HG02938 (cell line): ENCODE measurements around the gene GSAP.
"Not testable (repeated sequence)": the region's sequence is repeated elsewhere in the genome, so short reads cannot be mapped to it uniquely, and the experiment has no call there.

Source experiments
- ATAC-seq: cut with Tn5 transposase; IDR thresholded peaks from one replicate; pipeline ENCODE4 v1.9.1; 2021; ENCODE audit warnings: mild to moderate bottlenecking, moderate library complexity; ENCODE audit not compliant: unreplicated experiment

Gene GSAP

DNA sequence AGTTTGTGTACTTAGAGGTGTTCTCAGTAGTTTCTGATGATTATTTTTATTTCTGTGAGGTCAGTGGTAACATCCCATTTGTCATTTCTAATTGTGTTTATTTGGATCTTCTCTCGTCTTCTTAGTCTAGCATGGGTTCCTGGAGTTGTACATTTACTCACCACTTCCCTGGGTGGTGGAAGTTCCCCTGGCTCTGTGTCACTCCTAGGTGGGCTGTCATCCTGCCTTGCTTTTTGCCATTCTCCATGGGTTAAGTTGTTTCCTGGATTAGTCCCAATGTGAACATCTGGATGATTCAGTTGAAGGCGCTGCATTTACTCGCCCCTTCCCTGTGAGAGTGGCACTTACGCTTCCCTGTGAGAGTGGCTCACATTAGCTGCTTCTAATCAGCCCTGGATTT, 48.2 kb downstream of the GSAP start:
- ATAC-seq = no peak

DNA sequence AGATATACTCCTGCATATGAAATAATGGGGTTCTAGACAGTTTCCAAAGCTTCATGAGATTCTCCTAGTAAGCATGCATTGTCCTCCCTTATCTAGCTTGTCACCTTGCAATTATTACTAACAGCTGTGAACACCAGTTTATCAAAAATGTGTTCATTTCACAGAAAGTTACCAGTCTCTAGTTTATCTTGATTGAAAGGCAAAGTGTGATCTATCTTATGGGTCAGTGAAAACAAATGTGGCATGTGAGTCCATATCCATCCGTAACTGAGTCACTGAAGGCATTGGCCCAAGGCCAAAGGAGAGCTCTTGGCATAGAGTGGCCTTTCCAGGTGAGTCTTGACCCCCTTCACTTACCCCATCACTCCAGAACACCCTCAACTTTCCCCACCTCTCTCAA, 53.2 kb downstream of the GSAP start:
- no peak for ATAC-seq

DNA sequence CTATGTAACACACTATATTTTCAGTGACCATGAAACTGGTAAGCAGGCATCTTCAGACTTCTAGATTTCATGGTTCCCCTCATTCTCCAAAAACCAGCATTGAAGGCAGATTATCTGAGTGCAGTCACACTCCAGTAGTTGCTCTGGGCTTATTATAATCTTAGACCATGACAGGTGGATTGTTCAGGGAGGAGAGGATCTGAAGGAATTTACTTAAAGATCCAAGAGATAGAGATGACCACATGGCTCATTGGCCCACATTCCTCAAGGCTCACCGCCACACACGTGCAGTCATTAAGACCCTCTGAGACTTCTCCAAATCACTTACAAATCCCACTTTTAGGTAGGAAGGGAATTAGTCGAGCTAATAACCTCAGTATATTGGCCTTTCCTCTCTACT, 55.2 kb downstream of the GSAP start:
- no peak for ATAC-seq

DNA sequence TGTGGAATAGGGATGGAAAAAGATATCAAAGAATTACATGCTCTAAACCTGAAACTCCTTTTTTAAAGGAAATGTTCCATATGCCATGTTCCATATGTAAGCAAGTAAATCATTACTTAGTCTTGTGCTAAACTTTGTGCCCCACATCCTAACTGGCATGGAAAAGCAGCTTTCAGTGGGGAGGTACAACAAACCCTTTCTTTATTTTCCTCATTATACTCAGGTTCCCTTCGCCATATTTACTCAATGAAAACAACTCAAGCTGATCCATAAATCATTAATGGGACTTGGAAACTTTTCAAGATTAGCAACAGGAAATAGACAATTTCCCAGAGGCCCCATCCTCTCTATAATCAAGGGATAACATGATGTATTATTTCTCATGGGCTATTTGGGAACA, 56.0 kb downstream of the GSAP start:
- ATAC-seq = no peak

DNA sequence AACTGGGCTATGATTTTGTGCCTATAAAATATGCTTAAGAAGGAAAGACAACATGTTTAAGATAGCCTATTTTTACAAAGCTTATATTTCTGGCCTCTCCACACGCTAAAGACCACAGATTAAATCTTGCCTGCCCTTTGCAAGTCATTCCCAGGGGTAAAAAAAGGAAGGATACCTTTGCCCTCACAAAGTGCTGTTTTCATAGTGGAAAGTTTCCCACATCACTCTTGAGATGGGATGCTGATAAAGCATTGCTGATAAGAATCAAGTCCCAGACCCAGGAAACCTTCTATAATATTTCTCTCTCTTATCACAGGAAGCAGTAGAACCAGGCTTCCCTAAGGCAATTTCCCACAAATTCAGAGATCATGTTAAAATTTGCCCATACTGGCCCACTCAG, 56.5 kb downstream of the GSAP start:
- no peak for ATAC-seq

DNA sequence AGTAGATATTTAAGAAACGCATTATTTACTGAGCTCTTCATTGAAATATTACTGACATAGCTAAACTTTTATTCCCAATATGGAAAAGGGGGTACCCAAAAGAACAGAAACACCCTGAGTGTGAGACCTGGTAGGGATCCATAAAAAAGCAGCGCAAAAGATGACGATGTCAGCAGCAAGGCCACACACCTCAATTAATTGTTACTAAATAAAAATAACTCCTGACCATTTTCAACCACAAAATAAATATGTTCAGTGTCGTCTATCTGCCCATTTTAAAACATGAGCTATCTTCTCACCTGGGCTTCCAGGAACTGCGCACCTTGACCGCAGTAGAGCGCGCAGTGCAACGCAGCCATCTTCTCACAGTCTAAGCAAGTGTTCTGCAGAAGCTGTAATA, 61.2 kb downstream of the GSAP start:
- ATAC-seq = no peak

DNA sequence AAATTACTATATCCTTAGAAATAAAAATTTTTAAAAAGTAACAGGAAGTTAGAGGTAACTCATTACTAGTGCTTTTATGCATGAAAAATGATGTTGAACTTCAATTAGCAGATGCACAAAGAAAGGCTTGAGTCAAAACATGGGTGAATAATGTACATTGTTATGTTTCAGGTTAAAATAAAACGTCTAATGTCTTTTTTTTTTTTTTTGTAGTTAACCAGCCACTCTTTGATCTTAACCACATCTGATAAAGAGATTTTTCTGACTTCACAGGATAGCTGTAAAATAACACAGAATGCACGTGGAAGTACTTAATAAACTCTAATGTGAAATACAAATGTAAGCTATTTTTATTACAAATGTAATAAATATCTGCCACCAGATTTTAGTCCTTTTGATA, 61.7 kb downstream of the GSAP start:
- no peak for ATAC-seq

DNA sequence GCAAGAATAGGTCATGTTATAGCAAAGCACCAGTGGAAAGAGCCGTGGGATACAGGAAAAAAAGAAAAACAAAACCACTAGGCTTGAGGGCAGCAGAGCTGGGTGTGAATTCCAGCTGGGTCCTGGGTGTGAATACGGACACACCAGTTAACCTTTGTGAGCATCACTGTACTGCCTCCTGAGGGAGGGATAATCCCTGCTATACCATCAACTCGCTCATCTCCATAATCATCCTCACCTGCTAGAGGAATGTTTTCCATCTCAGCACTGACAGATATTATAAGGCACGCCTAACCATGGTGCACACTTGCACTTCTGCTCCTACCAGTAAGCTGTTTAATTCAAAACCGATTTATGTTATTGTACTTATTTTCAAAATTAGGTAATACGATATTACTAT, 62.2 kb downstream of the GSAP start:
- no peak for ATAC-seq

DNA sequence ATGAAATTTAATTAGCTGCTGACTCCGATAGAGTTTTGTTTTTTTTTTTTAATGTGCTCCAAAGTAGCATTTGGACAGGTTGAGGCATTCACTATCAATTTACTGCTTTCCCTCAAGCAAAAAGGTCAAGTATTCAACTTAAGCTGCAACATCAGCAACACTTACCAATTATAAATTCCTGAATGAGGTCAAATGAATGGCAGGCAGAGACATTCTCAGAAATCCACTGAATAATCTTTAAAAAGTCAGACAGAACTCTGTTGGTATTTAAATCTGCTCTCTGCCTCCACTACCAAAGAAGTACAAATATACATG, 62.8 kb downstream of the GSAP start:
- no peak for ATAC-seq

DNA sequence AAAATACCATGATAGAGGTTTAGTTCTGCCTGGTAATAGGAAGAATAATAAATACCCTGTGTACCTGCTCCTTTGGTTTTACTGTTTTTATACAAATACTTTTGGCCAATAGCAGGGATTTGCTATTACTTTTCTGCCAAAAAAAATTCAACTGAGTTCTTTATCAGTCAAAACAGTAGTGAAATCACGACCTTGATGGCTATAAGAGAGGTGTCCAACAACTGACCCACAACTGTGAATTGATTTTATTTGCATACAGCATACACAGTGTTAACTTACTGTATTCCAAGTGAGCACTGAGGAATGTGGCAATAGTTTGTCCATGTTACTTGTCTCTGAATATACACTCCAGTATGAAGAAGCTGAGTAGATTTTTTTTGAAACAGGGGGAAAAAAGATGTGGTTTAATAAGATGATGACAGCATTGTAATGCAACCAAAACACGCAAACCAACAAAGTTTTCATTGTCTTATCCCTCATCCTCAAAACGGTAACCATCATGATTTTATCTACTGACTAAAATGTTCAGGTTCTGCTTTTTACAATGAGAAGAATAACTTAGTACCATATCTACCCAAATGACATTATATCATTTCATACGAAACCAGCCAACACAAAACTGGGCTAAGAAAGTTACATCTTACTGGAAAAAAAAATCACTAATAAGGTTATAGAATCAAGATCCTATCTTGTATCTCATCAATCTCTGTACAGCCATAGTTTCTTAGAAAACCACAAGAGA, 63.3 kb downstream of the GSAP start:
- ATAC-seq = no peak

DNA sequence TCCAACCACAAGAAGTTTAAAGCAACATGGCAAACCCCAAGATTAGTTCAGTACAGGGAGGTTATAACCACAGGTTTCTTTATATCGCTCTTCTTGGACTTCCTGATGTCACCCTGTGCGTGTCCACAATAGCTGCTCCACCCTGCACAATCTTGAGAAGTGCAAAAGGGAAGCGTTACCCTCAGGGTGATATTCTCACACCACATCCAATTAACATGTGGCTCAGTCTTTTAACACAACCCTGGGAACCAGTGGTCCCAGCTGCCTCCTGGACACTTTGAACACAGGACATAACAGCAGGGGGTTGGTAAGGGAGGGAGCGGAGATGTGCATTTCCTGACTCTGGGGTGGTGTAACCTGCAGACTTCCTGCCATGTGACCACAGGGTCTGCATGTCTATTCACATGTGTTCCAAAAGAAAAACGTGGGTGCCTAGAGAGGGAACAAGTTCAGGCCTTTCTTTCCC, 64.6 kb downstream of the GSAP start:
- ATAC-seq = peak; percentile 94

DNA sequence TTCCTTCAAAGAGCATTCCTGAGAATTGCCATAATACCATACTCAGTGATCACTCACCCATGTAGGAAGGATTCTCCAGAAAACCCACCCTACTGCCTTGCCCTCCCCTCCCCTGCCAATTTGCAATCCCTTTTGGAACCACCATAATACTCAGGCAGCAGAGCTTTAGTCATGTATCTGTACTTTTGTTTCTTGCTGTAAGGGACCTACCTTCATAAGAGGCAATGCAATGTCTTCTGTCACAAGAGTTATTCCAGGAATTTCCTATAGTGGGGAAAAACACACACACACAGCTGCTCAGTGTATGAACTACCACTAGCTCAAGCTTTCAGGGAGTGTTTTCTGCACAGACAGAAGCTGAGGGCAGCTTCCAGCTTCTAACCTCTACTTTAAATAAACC, 67.0 kb downstream of the GSAP start:
- no peak for ATAC-seq

DNA sequence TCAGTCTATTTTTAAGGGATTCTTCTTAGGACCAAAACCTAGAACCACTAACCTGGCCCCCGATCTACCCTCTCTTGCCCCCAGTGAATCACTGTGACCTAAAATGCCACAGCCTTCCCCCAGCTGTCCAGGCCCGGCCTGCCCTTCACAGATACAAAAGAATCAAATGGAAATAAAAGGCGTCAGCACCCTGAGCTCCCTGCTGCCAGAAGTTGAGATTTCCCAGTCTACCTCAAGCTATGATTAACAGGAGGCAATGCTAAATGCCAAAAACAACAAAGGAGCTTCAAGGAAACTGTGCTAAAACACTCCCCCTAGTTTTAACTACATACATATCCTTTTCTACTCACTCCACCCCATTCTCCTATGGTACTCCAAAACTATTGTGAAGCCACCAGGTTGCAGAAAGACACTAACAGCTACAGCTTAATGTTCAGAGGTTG, 67.8 kb downstream of the GSAP start:
- ATAC-seq = no peak

DNA sequence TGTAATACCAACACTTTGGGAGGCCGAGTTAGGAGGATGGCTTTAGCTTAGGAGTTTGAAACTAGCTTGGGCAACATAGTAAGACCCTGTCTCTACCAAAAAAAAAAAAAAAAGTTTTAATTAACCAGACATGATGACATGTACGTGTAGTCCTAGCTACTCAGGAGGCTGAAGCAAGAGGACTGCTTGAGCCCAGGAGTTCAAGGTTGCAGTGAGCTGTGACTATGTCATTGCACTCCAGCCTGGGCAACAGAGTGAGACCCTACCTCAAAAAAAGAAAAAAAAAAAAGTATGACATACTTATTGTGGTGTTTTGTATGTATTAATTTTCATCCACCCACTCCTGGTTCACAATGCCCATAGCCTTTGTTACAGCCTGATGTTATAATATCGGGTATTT, 69.7 kb downstream of the GSAP start:
- ATAC-seq = no peak

DNA sequence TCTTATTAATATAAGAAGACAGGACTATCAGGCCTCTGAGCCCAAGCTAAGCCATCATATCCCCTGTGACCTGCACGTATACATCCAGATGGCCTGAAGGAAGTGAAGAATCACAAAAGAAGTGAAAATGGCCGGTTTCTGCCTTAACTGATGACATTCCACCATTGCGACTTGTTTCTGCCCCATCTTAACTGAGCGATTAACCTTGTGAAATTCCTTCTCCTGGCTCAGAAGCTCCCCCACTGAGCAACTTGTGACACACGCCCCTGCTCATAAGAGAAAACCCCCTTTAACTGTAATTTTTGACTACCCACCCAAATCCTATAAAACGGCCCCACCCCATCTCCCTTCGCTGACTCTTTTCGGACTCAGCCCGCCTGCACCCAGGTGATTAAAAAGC, 70.7 kb downstream of the GSAP start:
- not testable (repeated sequence) for ATAC-seq

DNA sequence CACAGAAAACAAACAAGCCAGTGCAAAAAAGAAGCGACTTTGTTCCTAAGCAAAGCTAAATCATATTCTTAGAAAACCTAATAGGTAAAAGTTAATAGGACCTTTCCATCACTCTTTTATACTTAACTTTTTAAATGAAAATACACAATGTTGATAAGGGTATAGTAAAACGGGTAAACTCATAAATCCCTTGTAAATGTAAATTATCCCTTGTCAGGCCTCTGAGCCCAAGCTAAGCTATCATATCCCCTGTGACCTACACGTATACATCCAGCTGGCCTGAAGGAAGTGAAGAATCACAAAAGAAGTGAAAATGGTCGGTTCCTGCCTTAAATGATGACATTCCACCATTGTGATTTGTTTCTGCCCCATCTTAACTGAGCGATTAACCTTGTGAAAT, 76.4 kb downstream of the GSAP start:
- ATAC-seq = no peak

DNA sequence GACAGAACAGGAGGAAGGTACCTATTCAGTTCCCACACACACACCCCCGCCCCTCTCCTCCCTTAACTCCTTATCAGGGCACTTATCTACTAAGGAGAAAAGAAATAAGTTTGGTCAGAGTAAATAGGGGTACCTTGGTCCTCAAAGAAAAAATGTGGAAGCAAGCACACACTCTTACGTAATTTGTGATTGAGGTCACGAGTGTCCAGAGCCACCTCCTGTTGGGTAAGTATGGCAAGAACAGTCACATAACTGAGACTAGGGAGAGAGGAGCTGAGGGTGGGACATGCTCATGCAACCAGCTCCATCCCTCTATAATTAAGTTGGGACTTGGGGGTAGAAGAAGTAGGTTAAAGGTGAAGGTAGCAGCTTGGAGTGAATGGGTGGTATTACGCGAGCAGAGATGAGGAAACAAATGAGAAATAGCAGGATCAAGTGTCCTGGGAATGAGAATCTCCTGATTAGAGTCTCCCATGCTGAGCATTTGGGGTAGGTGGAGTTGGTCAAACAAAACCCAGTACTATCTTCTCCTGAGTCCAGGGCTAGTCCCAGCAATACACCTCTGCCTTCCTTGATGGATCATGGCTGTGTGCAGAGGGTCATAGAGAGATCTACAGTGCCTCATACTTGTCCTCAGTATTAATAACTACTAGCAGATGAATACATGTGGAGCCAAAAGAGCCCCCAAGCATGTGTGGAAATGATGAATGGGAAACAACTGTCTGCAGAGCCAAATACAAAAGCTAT, 77.1 kb downstream of the GSAP start:
- ATAC-seq = no peak

DNA sequence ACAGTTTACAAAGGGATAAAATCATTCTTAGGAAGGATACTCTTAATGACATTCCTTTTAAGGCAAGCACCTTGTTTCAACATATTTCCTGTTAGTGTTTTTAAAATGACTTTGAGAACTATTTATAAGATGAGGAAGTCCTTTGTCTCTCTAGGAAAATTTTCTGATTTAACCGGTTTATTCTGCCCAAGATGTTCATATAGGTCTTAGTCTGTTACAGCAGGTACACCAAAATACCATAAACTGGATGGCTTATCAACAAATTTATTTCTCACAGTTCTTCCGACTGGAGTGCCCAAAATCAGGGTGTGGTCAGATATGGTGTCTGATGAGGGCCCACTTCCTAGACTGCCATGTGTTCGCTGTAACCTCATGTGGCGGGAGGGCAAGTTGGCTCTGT, 77.9 kb downstream of the GSAP start:
- no peak for ATAC-seq

DNA sequence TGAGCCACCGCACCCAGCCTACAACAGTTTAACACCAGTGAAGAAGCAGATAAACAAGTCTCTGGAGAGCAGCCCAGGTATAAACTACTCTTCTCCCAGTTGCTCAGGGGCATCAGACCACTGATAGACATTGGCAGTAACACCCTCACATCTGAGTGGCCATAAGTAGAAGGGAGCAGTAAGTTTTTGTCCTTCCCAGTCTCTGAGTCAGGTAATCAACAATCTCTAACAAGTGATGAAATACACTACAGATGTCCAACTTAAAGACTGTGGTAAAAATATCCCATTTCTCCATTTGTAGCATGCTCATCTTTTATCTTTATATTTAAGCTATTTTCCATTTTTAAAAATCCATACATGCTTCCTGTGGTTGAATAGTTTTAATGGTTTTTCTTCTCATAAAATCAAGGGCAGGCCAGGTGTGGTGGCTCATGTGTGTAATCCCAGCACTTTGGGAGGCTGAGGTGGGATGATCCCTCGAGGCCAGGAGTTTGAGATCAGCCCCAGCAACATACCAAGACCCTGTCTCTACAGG, 78.6 kb downstream of the GSAP start:
- no peak for ATAC-seq

DNA sequence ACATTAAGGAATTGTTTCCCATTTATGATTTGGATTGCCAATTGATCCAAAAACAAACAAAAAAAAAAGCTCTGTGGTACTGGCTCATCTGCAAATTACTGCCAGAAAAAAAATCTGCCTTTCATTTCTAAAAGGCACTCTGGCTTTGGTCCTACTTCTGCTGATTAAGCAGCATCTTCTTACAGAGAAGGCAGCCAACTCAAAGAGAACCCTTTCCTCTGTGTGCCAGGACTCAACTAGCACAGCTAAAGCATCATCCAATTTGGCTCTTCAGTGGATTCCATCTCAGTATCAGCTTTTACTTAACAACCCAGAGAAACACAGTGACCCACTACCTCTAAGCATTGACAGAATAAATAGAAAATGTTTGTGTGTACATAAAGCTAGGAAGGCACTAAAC, 80.6 kb downstream of the GSAP start:
- ATAC-seq = no peak

DNA sequence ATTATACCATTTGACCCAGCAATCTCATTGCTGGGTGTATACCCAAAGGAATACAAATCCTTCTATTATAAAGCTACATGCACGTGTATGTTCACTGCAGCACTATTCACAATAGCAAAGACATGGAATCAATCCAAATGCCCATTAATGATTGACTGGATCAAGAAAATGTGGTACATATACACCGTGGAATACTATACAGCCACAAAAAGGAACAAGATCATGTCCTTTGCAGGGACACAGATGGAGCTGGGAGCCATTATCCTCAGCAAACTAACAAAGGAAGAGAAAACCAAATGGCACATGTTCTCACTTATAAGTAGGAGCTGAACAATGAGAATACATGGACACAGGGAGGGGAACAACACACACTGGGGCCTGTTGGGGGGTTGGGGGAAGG, 82.1 kb downstream of the GSAP start:
- ATAC-seq = not testable (repeated sequence)

DNA sequence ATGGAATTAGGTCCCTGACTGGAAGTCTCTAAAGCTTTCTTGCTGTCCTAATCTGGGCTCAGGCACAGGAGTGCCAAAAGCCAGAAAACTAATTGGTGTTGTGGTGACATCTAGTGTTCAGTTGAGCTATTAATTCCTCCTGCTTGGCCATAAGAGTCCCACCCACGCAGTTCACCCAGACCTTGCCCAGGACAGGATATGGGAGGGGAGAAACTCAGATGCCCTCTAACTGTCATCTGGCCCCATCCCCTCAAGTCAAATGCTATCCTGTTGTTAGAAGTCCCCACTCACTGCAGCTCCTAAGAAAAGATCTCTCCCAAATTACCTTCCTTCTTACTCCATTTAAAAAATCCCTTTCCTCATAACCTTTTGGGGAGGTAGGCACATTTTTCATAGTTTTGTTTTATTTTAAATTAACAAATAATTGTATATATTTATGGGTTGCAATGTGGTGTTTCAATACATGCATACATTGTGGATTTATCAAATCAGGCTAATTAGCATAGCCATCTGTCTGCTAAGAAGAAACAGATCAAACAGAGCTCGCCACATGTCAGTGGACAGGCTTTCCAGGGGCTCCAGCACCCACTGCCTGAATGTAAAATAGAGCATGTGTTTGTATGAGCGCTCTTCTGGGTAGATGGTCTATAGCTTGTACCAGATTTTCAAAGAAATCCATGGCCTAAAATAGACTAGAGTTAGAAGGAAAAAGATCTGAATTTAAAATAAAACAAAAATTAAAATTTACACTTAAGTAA, 84.0 kb downstream of the GSAP start:
- ATAC-seq = peak; percentile 56
